ENCODE measurements around the gene SPTBN1.
"Not testable (repeated sequence)": the region's sequence is repeated elsewhere in the genome, so short reads cannot be mapped to it uniquely, and the experiment has no call there.

Gene SPTBN1

DNA sequence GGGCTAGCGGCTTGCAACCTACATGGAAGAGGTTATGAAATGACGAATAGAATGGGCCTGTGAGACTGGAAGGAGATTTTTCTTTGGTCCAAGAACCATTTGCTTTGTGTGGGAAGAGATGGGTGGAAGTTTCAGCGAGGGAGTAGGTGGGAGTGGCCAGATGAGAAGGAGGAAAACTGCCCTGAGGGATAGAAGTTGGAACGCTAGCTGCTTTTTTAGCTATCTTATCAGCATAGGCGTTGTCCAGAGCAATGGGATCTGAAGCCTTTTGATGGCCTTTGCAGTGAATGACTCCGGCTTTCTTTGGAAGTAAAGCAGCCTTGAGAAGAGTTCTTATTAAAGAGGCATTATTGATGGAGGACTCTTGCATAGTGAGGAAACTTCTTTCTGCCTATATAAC lies 52.4 kb downstream of the SPTBN1 start:
- DNase-seq = no peak

DNA sequence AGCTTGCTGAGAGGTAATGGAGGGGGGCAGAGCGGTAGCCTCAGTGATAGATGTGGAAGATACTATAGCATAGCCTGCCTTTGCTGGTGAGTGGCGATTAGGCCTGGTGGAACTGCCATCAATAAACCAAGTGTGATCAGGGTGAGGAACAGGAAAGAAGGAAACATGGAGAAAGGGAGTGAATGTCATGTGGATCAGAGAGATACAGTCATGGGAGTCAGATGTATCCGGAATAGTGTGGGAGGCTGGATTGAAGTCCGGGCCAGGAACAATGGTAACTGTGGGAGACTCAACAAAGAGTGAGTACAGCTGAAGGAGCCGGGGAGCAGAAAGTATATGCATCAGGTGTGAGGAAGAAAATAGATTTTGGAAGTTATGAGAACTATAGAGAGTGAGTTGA lies 52.9 kb downstream of the SPTBN1 start:
- not testable (repeated sequence) for DNase-seq

DNA sequence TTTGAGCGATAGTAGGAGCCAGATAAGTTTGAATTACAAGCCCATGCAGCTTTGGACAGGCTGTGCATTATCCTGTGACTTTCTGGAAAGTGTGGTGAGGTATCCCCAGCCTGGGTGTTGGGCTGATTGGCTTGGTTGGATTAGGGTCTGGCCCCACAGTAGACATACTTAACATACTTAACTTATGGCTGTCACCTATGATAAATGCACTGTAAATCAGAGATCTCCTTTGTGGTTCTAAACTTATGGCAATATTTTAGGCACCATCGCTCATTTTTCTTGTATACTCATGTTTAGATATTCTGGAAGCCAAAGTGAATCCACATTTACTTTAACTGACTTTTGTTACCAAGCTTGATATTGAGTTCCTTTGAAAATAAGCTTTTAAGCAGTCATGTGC lies 54.8 kb downstream of the SPTBN1 start:
- no peak for DNase-seq

DNA sequence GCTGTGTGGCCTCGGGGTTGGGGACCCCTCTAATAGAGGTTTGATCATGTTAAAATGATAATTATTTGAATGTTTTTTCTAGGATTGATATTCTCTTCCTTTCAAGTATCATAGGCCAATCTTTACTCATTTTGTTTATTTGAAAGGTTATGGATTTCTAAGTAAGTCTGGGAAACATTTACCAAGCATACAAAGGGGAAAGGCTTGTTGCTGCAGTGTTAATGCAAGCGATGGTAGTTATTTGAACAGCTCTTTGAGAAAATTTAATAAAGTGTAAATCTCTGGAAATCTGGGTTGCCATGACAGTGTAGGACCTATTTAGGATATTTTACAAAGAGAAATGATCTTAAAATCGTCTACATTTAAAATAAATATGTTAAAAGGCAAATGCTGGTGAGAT lies 56.1 kb downstream of the SPTBN1 start:
- no peak for DNase-seq

DNA sequence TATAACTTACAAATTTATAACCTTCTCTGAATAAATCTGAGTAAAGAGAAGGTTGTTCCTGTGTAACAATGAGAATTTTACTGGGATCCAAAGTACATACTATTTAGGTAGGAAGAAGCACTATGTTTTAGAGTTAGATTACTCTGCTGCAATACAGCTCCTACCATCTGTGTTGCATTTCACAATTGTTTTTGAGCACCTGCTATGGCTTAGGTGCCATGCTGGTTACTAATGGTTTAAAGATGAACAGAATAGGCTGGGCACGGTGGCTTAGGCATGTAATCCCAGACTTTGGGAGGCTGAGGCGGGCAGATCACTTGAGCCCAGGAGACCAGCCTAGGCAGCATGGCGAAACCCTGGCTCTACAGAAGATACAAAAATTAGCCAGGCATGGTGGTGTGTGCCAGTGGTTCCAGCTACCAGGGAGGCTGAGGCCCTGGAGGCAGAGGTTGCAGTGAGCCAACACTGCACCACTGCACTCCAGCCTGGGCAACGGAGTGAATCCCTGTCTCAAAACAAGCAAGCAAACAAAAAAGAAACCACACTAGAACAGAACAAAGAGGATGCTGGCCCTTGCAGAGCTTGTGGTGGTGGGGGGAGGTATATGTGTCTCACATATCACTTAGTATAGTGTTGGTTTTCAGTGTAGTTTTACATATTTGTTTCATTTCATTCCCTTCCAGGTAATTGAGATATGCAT lies 56.7 kb downstream of the SPTBN1 start:
- DNase-seq = no peak

DNA sequence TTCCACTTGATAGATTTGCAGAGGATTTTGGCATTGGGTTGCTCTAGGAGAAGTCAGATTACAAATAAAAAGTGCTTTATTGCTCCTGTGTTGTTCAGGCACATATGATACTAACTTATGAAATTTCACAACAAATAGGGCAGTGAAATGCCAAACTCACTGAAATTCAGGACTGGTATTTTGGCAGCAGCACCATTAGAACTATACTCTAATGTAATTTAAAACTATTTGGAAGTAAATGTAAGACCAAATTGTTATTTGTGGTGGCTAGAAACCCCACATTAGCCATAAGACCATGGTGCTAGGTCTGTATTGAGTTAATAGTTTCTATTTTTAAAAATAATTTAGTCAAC lies 57.2 kb downstream of the SPTBN1 start:
- no peak for DNase-seq

DNA sequence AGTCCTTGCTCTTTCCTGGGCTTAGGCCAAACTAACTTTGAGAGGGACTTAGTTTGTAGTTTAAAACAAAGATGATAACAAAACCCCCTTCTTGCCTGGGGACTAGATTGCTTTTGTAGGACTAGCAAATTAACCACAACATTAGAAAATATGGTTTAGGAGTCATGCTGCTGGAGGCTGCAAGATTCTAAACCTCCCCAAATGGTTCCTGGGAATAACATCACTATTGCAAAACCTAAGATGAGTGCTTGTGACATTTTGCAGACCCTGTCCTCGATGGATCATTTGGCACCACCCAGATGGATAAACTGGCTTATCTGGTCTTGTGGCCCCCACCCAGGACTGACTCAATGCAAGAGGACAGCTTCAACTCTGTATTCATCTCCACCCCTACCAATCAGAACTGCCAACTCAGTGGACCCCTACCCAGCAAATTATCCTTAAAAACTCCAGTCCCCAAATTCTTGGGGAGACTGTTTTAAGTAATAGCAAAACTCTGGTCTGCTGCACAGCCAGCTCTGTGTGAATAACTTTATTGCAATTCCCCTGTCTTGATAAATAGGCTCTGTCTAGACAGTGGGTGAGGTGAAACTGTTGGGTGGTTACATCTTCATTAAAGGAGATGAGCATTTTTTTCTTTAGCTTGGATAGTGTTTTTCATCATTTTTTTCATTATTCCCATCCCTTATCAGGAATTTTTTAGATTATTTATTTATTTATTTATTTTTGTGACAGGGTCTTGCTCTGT lies 58.9 kb downstream of the SPTBN1 start:
- no peak for DNase-seq

DNA sequence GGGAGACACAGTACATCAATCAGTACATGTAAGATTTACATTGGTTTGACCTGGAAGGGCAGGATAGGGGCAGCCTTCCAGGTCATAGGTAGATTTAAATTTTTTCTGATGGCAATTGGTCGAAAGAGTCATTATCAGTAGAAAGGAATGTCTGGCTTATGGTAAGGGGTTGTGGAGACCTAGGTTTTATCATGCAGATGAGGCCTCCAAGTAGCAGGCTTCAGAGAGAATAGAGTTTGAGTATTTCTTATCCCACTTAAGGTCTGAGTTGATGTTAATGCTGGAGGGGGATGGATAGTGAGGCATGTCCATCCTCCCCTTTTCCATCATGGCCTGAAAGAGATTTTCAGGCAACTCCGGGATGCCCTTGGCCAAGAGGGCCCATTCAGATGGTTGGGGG lies 60.7 kb downstream of the SPTBN1 start:
- no peak for DNase-seq

DNA sequence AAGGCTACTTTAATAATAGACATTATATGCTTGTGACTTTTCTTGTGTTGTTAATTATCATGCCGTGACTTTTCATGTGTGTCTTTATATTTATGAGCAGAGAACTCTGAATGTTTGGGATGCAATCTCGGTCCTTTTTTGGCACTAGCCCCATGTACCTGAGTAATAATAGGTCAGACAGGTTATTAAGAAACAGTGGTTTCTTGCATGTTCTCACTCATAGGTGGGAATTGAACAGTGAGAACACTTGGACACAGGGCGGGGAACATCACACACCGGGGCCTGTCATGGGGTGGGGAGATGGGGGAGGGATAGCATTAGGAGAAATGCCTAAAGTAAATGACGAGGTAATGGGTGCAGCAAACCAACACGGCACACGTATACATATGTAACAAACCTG lies 61.9 kb downstream of the SPTBN1 start:
- not testable (repeated sequence) for DNase-seq

DNA sequence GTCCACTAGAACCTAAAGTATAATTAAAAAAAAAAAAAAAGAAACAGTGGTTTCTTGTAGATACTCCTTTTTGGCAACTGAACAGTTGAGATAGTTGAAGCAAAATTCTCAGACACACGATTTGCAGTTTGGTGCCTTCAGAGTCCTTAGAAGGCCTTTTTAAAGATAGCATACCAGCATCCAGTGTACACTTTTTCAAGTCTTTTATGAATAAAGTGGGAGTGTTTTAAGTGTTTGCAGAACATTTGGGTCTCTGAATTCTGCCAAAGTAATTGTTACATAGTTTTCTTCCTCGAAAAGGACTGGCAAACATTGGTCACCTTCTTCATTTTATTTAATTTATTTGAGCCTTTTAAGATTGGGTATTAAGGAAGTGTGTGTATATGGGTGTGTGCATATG lies 62.3 kb downstream of the SPTBN1 start:
- DNase-seq = no peak

DNA sequence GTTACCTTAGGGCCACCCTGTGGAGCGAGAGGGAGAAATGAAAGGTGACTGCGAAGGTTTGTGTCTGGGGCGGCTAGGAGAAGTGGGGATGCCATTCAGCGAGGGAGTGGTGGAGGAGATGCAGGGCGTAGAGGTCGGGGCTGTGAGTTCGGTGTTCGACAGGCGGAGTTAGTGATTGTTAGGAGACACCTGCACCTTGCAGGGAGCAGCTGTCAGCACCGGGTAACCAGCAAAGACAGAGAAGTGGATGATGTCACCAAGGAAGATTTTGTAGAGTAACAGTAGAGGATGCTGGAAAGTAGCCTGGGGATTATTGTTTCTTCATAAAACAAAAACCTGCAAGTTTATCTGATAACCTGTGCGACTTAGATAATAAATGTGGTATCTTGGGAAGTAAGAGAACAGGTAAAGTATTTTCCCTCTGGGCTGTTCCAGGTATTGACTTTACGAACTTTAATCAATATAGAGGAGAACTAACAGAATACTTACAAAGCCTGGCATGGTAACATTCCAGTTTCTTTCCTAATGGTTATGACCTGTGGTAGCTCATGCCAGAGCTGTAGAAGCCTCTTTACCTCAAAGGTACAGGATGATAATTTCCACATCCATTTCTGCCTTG lies 63.8 kb downstream of the SPTBN1 start:
- DNase-seq = no peak

DNA sequence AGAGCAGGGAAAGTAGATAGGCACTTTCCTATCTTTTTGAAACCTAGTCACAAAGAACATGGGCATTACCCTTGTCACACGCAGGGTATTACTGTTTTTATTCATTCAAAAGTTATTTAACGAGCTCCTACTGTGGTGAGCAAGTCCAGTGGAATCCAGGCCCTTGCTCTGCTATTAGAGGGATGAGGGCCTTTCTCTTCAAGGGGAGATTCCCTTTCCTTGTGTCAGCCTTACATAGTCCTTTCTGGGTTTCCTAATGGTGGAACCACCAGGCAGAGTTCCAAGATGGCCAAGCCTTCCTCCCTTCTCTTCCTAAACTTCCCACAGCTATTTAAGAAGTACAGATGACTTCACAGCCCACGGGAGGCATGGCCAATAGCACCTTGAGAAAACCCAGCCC lies 64.6 kb downstream of the SPTBN1 start:
- DNase-seq = no peak

DNA sequence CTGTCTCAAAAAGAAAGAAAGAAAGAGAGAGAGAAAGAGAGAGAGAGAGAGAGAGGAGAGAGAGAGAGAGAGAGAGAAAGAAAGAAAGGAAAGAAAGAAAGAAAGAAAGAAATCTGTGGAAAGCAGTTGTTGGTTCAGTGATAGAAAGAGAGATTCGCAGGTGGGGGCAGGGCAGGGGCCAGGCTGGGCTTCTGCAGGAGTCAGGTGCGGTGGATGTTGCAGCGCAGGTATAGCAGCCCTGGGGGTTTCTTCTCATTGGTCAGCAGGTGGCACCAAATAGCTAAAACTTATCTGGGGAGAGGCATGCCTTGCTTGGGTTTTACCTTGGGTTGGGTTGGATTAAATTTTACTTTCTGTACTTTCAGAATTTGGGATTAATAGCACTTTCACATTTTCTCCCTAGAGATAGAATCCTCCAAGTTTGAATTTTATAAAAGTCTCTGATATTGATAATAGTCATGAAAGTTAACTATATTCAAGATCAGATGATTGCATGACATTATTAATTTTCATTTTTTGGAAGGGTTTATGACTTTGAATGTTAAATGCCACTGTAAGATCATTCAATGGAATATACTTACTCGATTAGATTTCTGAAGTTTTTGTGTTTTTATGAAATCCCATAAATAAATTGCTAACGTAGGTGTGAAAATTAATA lies 66.6 kb downstream of the SPTBN1 start:
- peak; percentile 65 for DNase-seq

DNA sequence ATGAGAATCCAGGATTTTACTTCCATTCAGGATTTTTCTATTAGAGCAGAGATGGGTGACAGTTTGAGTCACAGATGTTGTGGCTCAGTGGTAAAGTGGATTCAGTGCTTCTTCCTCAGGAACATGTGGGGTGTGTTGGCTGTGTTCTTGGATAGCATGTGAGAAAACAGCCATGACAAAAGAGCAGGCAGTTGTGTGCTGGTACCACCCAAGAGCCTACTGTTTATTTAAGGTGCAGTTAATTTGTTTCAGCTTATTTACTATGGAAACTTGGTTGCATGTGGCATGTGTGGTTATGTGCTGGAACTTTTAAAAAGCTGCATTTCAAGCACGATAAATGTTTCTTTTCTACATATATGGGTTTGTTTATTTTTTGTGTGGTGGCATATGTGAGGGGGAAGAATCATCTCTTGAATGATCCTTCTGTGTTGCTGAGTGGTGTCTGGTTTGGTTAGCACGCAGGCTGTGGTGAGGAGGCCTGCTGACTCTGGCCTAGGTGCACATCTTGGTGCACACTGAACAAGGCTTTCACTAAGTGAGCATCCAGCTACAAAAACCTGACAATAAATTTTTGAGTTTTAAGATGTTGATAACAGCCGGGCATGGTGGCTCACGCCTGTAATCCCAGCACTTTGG lies 67.3 kb downstream of the SPTBN1 start:
- DNase-seq = no peak

DNA sequence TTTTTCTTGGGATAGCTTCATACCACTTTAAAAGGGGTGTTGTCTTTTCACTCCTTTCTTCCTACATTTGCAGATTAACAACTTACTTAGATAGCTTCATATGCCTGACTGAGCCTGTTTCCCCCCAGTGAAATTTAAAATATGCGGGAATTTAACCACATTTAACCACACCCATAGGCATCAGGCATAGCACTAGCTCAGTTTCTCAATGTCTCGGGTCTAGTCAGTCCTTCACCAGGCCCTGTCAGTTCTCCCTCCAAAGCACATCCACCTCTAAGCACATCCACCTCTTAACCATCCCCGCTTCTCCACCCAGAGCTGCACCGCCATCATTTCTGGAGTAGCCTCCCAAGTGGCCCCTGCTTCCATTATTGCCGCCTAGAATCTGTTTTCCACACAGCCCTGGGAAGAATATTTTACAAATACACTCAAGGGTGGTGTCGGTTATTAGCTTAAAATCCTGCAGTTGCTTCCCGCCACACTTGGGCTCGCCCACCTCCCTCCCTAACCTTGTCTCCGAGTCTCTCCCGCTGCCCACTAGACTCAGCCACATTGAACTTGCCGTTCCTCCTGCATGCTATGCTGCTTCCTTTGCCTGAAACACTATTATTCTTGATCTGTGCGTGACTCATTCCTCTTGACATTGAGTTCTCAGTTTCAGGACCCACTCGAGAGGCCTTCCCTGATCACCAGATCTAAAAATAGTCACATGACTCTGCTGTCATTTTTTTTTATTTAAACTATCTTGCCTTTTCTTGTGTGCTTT lies 68.3 kb downstream of the SPTBN1 start:
- peak; percentile 84 for DNase-seq

DNA sequence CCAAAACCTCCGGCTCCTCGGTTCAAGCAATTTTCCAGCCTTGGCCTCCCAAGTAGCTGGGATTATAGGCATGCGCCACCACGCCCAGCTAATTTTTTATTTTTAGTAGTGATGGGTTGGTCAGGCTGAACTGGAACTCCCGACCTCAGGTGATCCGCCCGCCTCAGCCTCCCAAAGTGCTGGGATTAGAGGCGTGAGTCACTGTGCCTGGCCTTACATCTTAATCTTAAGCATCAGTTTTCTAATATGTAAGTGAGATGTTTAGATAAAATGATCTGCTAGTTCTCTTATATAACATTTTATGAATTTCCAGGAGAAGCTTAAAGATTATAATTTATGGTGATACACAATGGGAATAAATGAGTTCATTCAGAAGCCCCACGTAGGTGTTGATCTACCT lies 69.2 kb downstream of the SPTBN1 start:
- DNase-seq = no peak

DNA sequence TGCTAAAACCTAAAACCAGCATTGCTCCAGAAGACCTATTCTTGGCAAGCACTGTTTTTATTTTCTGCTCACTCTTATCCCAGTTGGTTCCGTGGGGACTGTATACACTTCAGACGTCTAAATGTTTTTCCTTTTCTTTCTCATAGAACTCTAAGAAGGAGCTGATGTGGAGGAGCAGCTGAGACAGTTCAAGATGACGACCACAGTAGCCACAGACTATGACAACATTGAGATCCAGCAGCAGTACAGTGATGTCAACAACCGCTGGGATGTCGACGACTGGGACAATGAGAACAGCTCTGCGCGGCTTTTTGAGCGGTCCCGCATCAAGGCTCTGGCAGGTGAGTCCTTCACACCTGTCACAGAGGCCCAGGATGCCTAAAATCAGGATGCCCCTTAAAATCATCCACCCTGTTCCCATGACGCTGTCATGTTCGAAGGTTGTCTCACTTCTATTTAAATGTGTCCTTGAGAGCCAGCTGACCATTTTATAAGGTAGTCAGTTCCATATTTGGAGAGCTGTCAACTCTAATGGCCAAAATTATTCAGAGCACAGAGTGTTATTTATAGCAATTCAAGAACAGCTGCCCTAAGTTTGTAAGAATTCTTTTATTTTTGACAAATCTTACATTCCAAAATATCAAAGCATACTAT lies 70.2 kb downstream of the SPTBN1 start:
- no peak for DNase-seq

DNA sequence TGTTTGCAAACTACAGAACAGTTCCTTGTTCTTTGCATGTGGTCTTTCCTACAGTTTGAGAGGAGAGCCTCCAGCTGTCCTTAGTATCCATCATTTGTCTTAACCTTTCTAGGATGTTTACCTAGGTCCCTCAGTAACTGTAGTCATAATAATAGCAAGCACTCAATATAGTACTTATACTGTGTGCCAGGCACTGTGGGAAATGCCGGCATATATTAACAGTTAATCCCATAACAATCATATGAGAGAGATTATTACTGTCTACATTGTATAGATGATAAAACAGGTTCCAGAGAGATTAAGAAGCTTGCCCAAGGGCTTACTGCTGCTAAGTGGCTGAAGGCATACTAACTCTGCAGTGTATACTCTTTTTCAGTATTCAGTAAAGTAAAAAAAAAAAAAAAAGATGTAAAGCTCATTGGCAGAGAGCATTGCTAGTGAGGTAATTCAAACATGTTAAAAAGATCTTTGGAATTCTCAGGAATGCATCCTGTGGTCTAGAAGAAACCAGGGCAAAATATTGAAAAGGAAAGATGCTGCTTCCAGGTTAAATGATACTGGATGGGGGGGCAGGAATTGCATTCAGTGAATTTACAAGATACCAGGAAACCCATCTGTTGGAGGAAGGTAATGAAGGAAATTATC lies 72.3 kb downstream of the SPTBN1 start:
- no peak for DNase-seq

DNA sequence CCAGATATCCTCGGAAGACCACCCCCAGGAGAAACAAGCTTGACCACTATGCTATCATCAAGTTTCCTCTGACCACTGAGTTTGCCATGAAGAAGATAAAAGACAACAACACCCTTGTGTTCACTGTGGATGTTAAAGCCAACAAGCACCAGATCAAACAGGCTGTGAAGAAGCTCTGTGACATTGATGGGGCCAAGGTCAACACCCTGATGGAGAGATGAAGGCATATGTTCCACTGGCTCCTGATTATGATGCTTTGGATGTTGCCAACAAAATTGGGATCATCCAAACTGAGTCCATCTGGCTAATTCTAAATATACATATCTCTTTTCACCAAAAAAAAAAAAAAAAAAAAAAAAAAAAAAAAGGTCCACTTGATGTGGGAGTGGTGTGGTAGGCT lies 73.4 kb downstream of the SPTBN1 start:
- not testable (repeated sequence) for DNase-seq

DNA sequence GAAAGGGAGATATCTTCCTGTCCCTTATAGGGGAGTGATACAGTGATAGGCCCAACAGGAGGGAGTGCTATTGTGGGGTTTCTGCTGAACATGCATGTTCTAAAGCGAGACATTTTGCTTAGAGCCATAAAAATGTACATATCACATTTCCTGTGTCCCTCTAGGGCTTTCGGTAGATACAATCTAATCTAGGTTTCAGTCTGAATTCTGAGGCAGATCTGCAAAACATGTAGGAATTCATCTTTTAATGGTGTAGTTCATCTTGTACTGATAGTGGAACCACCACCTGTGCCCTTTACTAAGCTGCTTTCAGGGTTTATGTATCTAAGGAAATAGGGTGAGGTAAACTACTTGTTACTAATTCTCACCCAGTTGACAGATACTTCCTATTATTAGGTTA lies 73.8 kb downstream of the SPTBN1 start:
- no peak for DNase-seq

DNA sequence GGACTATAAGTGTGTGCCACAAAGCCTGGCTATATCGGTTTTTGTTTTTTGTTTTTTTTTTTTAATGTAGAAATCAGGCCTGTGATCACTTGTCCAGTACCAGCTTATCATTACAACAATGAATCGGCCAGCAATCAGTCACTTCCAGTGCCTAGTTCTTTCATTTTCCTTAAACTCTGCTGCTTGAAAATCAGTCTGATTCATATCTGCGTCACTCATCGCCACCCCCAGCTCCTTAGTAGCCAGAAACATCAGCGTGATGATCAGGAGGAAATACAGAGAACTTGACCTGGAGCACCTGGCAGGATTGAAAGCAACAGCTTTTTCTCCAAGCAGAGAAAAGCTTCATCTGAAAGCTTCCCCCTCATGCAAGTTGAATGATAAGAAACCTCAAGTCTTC lies 75.4 kb downstream of the SPTBN1 start:
- DNase-seq = peak; percentile 24

DNA sequence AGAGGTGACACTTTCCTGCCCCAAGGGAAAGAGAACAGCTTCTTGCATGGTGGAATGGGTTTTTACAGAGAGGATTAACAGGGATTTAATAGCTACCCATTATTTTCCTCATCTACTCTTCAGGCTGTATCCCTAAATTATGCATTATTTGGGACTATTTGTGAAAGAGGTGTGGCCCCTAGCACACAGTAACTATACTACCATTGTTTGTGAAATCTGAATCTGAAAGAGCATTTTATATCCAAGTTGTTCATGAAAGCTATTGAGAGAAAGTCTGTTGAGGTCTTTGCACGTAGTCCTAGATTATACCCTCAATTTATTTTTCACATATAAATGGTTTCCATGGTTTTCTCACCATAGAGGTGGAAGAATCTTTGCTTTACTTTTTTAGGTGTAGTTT lies 78.1 kb downstream of the SPTBN1 start:
- DNase-seq = no peak

All from inflammatory macrophage treated with lipopolysaccharide for 4 hours (primary cell).